NCI-H2227 treated with DMSO at 0.1 percent for 48 hours (cell line): ENCODE results near the gene TBC1D4.

Source experiments
- DNase-seq: peaks from one replicate; lab custom pipeline; 2025; lab: John Stamatoyannopoulos, UW

Gene TBC1D4

GRCh38 chr13:75418186-75418843 is 63.7 kb downstream of the TBC1D4 start:
- no peak for DNase-seq

GRCh38 chr13:75417656-75418055 is 64.3 kb downstream of the TBC1D4 start:
- no peak for DNase-seq

GRCh38 chr13:75417012-75417384 is 65.0 kb downstream of the TBC1D4 start:
- no peak for DNase-seq

- DNase-seq = no peak
Observed at GRCh38 chr13:75416327-75417011, 65.5 kb downstream of the TBC1D4 start.

- DNase-seq = no peak
Observed at GRCh38 chr13:75415694-75416093, 66.3 kb downstream of the TBC1D4 start.

- no peak for DNase-seq
Observed at GRCh38 chr13:75415171-75415570, 66.8 kb downstream of the TBC1D4 start.

GRCh38 chr13:75414036-75414827 is 67.7 kb downstream of the TBC1D4 start:
- no peak for DNase-seq

GRCh38 chr13:75411924-75412537 is 69.9 kb downstream of the TBC1D4 start:
- DNase-seq = no peak

GRCh38 chr13:75410207-75410606 is 71.8 kb downstream of the TBC1D4 start:
- DNase-seq = no peak

GRCh38 chr13:75407998-75408397 is 74.0 kb downstream of the TBC1D4 start:
- DNase-seq = no peak

- DNase-seq = no peak
Observed at GRCh38 chr13:75407473-75407872, 74.5 kb downstream of the TBC1D4 start.

- DNase-seq = peak; percentile 95
Observed at GRCh38 chr13:75405976-75406703, 75.8 kb downstream of the TBC1D4 start.

- DNase-seq = no peak
Observed at GRCh38 chr13:75404726-75405125, 77.2 kb downstream of the TBC1D4 start.

GRCh38 chr13:75402787-75403186 is 79.2 kb downstream of the TBC1D4 start:
- peak; percentile 5 for DNase-seq

GRCh38 chr13:75400775-75401174 is 81.2 kb downstream of the TBC1D4 start:
- DNase-seq = no peak

- DNase-seq = no peak
Observed at GRCh38 chr13:75399879-75400217, 82.1 kb downstream of the TBC1D4 start.

- DNase-seq = no peak
Observed at GRCh38 chr13:75399168-75399878, 82.6 kb downstream of the TBC1D4 start.

- DNase-seq = no peak
Observed at GRCh38 chr13:75398072-75398471, 83.9 kb downstream of the TBC1D4 start.

GRCh38 chr13:75395901-75396300 is 86.1 kb downstream of the TBC1D4 start:
- DNase-seq = no peak

GRCh38 chr13:75395066-75395465 is 86.9 kb downstream of the TBC1D4 start:
- no peak for DNase-seq

- no peak for DNase-seq
Observed at GRCh38 chr13:75393839-75394520, 88.0 kb downstream of the TBC1D4 start.
